Activated T-cell treated with anti-CD3 and anti-CD28 coated beads, Interleukin-2, amount 50 U/mL, for 72 hours (primary cell): ENCODE measurements around the gene NOXO1. TPM values are rescaled to one million over a fixed set of nuclear protein-coding genes. Genes with fewer than 3 reads are reported as not detected.

ENCODE experiments used
- ATAC-seq, 2 donors: fragments of 150-1000 bp; cut with Tn5 transposase; replicated peaks in 1 of 2; 2 replicates each; pipeline ENCODE4 v1.10.0; 2021; ENCODE audit warnings: moderate library complexity in 2 of 2, mild to moderate bottlenecking in 1 of 2
- DNase-seq, 2 donors: peaks; one replicate each; pipeline ENCODE4 v3.0.0; 2021 to 2022; ENCODE audit warnings: mixed read lengths in 1 of 2
- H3K27ac Mint-ChIP-seq: one replicate; pipeline ENCODE4 v1.8.0; 2022; ENCODE audit warnings: mild to moderate bottlenecking, moderate library complexity, mixed read lengths
- H3K27me3 Mint-ChIP-seq: one replicate; pipeline ENCODE4 v1.8.0; 2022; ENCODE audit warnings: low read depth, mixed read lengths
- H3K36me3 Mint-ChIP-seq, 2 donors: one replicate each; pipeline ENCODE4 v1.8.0; 2022; ENCODE audit warnings: mixed read lengths in 2 of 2, mild to moderate bottlenecking in 1 of 2; ENCODE audit not compliant: insufficient read depth in 2 of 2
- H3K4me1 Mint-ChIP-seq: one replicate; pipeline ENCODE4 v1.8.0; 2022; ENCODE audit warnings: low read depth, mixed read lengths
- H3K4me3 Mint-ChIP-seq, 2 donors: one replicate each; pipeline ENCODE4 v1.8.0; 2022; ENCODE audit warnings: mild to moderate bottlenecking in 2 of 2, mixed read lengths in 2 of 2, moderate library complexity in 2 of 2
- H3K9me3 Mint-ChIP-seq, 2 donors: one replicate each; pipeline ENCODE4 v1.8.0; 2022; ENCODE audit warnings: mixed read lengths in 2 of 2
- total RNA-seq, 2 donors: library from RNA; stranded (reverse); gene quantifications; one replicate each; pipeline ENCODE4 v1.2.3, GENCODE V29; 2022

The NOXO1 gene, protein sequence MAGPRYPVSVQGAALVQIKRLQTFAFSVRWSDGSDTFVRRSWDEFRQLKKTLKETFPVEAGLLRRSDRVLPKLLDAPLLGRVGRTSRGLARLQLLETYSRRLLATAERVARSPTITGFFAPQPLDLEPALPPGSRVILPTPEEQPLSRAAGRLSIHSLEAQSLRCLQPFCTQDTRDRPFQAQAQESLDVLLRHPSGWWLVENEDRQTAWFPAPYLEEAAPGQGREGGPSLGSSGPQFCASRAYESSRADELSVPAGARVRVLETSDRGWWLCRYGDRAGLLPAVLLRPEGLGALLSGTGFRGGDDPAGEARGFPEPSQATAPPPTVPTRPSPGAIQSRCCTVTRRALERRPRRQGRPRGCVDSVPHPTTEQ
- total RNA-seq: 1 to 10 TPM in 1 of 2 donors, not detected in 1; 1.8 TPM

DNA sequence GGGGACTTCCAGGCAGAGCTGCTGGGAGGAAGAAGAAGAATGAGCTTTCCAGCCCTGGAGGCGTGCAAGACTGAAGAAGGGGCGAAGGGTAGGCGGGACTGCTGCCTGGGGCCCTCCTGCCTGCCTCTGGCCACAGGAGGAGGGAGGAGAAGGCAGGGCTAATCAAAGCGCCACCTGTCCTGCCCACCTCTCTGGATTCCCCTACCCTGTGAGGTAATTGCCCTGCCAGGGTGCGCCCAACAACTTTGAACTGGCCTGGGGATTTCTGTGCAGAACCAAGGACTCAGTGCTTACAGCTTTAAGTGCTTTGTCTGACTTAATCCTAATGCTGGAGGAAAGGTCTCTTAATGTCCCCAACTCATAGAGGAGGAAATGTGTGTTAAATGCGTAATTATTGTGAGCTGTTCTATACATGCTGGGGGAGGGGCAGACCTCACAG is at the start of gene NOXO1:
Gene NOXO1, minus strand, starts transcription at position 72 of the 439 bp plus-strand sequence. CDS start 290 bp downstream, outside the sequence.
- peaks cover 32% of the 10 kb centered on the region for H3K4me1 Mint-ChIP-seq
- H3K4me3 Mint-ChIP-seq: peak within 1 kb of the TSS in 1 of 2 donors; percentile 89
- H3K27me3 Mint-ChIP-seq: peaks cover 28% of the 10 kb centered on the region
- H3K27ac Mint-ChIP-seq: no peak within 1 kb of the TSS
- ATAC-seq (peak in 1 of 2 donors; percentile 11), DNase-seq (no peak)
- no peaks in the 10 kb centered on the region for H3K9me3 Mint-ChIP-seq
- H3K36me3 Mint-ChIP-seq: peaks cover 2% of the 10 kb centered on the region in 2 donors

DNA sequence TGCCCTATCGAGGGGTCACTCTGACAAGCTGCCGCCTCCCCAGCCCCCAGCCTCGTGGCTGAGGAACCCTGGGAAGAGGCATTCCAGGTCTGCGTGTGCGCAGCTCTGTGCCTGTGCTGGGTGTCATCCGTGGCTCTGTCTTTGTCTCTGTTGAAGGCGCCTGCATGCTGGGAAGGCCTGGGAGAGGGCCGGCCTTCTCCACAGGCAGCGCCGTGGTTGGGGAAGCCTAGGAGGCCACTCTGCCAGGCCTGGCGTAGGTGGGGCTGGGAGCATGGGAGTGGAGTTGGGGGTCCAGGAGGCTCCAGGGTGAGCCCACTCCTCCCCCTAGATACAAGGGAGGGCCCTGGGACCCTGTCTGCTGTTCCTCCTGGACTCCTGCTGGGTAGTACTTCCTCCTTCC is 48.8 kb upstream of the NOXO1 start:
- ATAC-seq (no peak), DNase-seq (no peak)
- Mint-ChIP-seq H3K4me1 (no peaks in the 10 kb centered on the region), H3K27ac (no peak overlapping the region), H3K4me3 (no peak overlapping the region), H3K27me3 (peaks cover 17% of the 10 kb centered on the region), H3K9me3 (no peaks in the 10 kb centered on the region), H3K36me3 (no peaks in the 10 kb centered on the region)

DNA sequence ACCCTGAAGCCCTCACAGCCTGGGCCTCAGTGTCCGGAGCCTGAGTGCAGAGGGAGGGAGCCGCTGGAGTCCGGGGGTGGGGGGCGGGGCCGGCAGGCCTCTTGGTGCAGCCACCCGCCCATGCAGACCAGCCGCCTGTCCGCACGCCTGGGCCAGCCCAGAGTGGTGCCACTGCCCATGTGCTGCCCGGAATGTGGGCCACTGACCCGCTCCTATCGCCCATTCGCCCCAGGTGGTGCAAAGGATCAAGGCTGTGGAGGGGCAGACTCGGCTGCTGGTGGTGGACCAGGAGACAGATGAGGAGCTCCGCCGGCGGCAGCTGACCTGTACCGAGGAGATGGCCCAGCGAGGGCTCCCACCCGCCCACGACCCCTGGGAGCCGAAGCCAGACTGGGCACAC is 48.1 kb upstream of the NOXO1 start:
- Mint-ChIP-seq H3K4me3 (no peak overlapping the region), H3K9me3 (no peaks in the 10 kb centered on the region), H3K4me1 (no peaks in the 10 kb centered on the region), H3K27me3 (peaks cover 17% of the 10 kb centered on the region), H3K27ac (no peak overlapping the region), H3K36me3 (no peaks in the 10 kb centered on the region)
- ATAC-seq (no peak), DNase-seq (no peak)

DNA sequence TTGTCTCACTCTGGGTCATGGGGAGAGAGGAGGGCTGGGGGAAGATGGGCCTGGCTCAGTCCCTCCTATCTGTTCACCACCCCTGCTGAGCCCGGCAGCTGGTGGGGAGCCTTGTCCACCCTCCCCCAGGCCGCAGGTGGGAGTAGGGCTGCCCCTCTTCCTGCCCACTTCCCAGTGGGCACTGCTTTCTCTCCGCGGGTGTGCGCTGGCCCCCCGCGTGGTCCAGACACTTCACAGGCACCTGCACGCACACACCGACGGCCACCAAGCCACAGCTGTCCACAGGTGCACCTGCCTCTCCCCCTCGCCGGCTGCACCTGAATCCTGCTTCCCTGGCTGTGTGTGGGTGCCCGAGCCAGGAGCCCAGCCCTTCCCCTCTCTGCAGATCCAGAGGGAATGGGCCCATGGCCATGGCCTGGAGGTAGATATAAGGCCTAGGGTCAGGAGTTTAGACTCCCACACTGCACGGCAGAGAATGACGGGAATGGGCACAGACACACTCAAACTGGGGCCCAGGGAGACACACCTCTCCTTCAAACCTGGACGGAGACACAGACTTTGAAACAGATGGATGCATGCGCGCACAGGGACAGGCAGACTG is 47.5 kb upstream of the NOXO1 start:
- H3K4me1 Mint-ChIP-seq: no peaks in the 10 kb centered on the region
- no peak for DNase-seq
- H3K36me3 Mint-ChIP-seq: no peaks in the 10 kb centered on the region
- no peak overlapping the region for H3K4me3 Mint-ChIP-seq
- peaks cover 17% of the 10 kb centered on the region for H3K27me3 Mint-ChIP-seq
- no peak overlapping the region for H3K27ac Mint-ChIP-seq
- no peak for ATAC-seq
- no peaks in the 10 kb centered on the region for H3K9me3 Mint-ChIP-seq

DNA sequence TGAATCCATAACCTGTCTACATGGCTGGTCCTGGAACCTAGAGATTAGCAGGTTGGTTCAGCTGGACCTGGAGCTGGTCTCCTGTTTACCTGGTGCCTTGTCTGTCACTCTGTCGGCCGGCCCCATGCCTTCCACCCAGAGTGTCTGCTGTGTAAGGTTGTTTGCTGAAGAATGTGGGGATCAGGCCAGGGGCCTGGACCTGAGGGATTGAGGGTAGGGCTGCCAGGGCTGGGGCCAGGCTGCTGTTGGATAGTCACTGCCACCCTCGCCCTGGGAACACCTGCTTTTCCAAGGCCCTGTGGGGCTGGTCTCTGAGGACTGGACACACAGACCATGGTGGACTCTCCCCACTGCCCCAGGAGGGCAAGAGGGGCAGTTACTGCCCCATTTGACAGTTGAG is 46.9 kb upstream of the NOXO1 start:
- no peak overlapping the region for H3K4me3 Mint-ChIP-seq

DNA sequence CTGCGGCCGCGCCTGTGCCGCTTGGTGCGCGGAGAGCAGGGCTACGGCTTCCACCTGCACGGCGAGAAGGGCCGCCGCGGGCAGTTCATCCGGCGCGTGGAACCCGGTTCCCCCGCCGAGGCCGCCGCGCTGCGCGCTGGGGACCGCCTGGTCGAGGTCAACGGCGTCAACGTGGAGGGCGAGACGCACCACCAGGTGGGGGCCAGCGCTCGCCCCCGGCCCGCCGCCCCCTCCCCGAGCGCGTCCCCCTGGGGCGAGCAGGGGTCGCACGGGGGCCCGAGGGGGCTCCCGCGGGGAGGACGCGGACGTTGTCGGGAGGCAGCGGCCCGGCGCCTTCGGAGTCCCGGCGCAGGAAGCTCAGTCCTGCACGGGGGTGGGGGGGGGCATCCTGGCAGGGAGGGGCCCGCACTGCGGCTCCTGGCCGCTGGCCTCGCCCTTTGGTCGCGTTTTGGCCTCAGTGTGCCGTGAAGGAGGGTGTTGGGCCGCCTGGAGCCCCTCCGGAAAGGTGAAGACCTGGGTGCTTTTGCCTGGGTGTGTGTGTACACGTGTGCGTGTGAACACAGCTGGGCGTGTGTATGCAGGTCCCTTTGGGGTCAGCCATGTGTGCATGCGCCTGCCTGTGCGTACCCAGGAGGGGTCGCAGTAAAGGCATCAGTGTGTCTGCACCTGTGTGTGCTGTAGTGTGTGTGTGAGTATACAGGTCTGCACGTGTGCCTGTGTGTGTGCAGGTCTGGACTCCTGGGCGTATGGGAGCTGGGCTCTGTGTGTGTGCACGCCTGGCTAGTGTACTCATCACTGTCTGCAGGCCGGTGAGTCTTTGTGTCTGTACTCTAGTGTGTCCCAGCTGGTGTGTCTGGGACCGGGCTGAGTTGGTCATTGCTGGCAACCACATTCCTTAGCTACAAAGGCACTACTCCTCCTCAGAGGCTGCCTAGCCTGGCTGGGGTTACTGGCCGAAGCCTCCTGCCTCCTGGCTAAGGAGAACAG is 46.0 kb upstream of the NOXO1 start:
- ATAC-seq: peak; percentile 16 to 26

More for the DNA sequence above, 46.9 kb upstream of the NOXO1 start:
- DNase-seq (no peak), ATAC-seq (no peak)
- Mint-ChIP-seq H3K27me3 (peaks cover 17% of the 10 kb centered on the region), H3K27ac (no peak overlapping the region), H3K4me1 (peaks cover 4% of the 10 kb centered on the region), H3K9me3 (no peaks in the 10 kb centered on the region), H3K36me3 (no peaks in the 10 kb centered on the region)

DNA sequence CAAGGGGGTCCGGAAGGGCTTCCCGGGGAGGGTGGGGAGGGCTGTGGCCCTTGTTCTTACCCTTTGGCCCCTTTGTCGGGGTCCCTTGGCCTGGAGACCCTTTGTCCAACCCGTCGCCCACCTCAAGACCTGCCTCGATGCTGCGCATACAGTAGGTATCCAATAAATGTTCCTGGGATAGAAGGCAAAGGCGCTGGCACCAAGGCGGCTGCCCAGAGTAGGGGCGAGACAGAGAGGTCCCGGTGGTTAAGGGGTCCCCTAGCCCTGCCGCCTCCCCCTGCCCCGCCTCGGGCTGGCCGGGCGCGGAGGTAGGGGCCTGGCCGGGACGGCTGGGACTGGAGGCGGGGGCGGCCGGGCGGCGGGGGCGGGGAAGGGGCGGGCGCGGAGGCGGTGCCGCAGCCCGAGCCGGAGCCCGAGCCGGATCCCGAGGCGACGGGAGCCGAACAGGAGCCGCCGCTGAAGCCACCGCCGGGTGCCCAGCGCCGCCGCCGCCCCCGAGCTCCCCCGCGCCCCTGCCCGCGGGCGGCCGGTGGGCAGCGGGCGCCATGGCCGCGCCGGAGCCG is 45.3 kb upstream of the NOXO1 start, which contains the start of gene NHERF2:
Gene NHERF2, plus strand, starts transcription at position 442 of the 563 bp plus-strand sequence. Its CDS starts 104 bp downstream, at position 546.
- H3K4me1 Mint-ChIP-seq: peaks cover 12% of the 10 kb centered on the region
- H3K27me3 Mint-ChIP-seq: peaks cover 31% of the 10 kb centered on the region
- ATAC-seq (peak; percentile 16 to 25), DNase-seq (no peak)
- H3K9me3 Mint-ChIP-seq: no peaks in the 10 kb centered on the region
- H3K27ac Mint-ChIP-seq: no peak within 1 kb of the TSS
- peak within 1 kb of the TSS; percentile 59 to 72 for H3K4me3 Mint-ChIP-seq
- H3K36me3 Mint-ChIP-seq: no peaks in the 10 kb centered on the region

More for the DNA sequence above, 46.0 kb upstream of the NOXO1 start:
- H3K4me1 Mint-ChIP-seq: peaks cover 12% of the 10 kb centered on the region
- no peaks in the 10 kb centered on the region for H3K36me3 Mint-ChIP-seq
- no peaks in the 10 kb centered on the region for H3K9me3 Mint-ChIP-seq
- peak in 1 of 2 donors; percentile 32 for DNase-seq
- peak overlapping the region; percentile 49 to 72 for H3K4me3 Mint-ChIP-seq
- no peak overlapping the region for H3K27ac Mint-ChIP-seq
- H3K27me3 Mint-ChIP-seq: peaks cover 24% of the 10 kb centered on the region

DNA sequence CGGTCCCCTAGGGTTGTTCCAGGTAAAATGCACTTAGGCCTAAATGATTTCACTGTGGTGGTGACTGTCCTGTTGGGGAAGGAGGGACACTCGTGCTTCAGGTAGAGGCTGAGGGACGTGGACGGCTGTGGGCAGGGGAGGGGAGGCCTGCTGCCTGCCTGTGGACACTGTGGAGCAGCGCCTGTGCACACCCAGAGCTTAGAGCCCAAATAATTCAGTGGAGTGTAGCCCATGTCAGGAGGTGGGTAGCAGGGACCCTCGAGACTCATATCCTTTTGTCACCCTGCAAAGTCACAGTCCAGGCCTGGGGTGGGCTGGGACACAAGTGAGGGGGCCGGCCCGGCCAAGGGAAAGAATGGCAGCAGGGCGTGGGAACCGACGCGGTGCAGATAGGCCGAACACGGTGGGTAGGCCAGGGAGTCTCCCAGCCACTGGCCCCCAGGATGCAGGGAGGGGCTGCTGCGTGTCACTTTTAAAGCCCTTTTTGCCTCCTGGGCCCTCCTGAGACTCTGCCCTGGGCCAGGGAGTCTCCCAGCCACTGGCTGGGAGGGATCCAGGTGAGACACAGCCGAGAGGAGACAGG is 44.7 kb upstream of the NOXO1 start:
- Mint-ChIP-seq H3K9me3 (no peaks in the 10 kb centered on the region), H3K4me3 (peak overlapping the region; percentile 59 to 61), H3K27ac (no peak overlapping the region), H3K27me3 (peaks cover 36% of the 10 kb centered on the region), H3K36me3 (no peaks in the 10 kb centered on the region), H3K4me1 (peaks cover 14% of the 10 kb centered on the region)
- DNase-seq (no peak), ATAC-seq (no peak)

DNA sequence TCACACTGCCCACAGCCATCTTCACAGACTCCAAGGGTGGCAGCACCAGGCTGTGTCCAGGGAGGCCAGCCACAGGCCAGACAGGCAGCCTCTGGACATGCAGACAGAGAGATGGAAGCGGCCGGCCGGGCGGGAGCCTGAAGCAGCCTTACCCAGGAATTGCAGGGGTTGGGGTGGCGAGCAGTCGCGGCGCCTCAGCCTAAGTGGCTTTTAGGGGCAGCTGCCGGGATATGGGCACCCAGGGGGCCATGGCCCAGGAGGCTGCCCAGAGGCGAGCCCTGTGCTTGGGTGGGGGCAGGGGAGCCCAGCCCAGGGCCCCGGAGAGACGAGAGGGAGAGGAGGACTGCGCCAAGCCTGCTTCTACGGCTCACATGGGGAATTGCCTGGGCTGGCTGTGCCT is 44.0 kb upstream of the NOXO1 start:
- no peak for ATAC-seq

DNA sequence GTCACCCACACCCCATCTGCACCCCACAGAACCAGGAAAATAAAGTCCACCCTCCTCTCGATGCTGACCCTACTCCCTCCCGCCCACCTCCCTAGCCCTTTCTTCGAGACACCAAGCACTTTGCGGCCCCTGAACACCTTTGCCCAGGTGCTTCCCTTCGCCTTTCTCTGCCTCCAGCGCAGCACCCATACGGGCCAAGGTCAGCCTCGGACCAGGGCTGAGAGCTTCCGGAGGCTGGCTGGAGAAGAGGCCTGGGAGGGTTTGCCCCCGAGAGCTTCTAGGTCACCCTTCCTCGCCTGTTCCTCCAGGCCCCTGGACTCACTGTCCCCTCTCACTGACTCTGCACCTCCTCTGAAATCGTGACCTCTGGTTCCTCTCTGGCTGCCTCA is 42.8 kb upstream of the NOXO1 start:
- H3K9me3 Mint-ChIP-seq: no peaks in the 10 kb centered on the region
- H3K36me3 Mint-ChIP-seq: no peaks in the 10 kb centered on the region
- H3K4me1 Mint-ChIP-seq: peaks cover 19% of the 10 kb centered on the region
- ATAC-seq: no peak
- DNase-seq: no peak
- peaks cover 44% of the 10 kb centered on the region for H3K27me3 Mint-ChIP-seq
- H3K27ac Mint-ChIP-seq: no peak overlapping the region
- H3K4me3 Mint-ChIP-seq: peak overlapping the region in 1 of 2 donors; percentile 37

More for the DNA sequence above, 44.0 kb upstream of the NOXO1 start:
- no peak for DNase-seq
- Mint-ChIP-seq H3K27me3 (peaks cover 43% of the 10 kb centered on the region), H3K27ac (no peak overlapping the region), H3K4me3 (peak overlapping the region in 1 of 2 donors; percentile 59), H3K4me1 (peaks cover 19% of the 10 kb centered on the region), H3K9me3 (no peaks in the 10 kb centered on the region), H3K36me3 (no peaks in the 10 kb centered on the region)

DNA sequence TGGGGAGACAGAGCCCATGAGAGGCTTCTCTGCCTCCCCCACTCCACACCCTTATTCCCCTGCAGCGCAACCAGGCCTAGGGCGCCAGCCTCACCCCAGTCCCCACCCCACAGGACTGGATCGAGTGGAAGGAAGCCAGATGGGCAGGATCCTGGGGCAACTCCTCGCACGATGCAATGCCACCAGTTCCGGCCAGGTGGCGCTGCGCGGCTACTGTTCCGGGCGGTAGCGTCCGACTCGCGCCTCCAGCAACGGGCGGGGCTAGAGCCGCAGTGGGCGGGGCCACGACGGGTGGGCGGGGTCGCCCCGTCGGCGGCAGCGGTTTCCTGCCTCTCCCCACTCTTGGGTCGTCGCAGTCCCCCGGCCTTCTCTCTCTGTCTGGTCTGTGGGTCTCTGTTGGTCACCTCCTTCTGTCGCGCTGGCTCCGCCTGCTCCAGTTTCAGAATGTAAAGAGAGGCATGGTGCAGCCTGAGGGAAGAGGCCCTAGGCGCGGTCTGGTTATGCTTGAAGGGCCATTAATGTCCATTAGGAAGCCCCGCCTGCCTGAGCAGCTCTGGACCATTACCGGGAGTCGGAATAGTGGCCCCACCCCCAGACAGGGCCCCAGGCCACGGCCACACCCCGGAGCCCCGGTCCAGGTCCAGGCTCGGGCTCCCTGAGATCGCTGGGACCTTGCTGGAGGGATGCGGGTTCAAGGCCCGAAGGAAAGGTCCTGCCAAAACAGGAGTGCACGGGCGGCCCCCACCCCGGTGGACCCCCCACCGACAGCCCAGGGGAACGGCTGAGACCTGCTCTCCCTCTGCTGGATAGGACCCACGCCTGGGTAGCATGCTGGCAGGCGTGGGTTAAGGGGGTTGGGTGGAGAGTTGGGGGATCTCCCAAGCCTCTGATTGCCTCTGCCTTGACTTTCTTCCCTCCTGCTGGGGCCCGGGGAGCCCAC is 42.1 kb upstream of the NOXO1 start:
- H3K9me3 Mint-ChIP-seq: no peaks in the 10 kb centered on the region
- H3K4me1 Mint-ChIP-seq: peaks cover 19% of the 10 kb centered on the region
- DNase-seq: peak; percentile 93 to 98
- ATAC-seq: peak; percentile 75 to 78
- H3K27me3 Mint-ChIP-seq: peaks cover 49% of the 10 kb centered on the region
- H3K27ac Mint-ChIP-seq: no peak overlapping the region
- H3K36me3 Mint-ChIP-seq: no peaks in the 10 kb centered on the region
- H3K4me3 Mint-ChIP-seq: peak overlapping the region; percentile 79 to 87
